ENCODE measurements around the gene MPPE1. TPM values are rescaled to one million over a fixed set of nuclear protein-coding genes. Genes with fewer than 3 reads are reported as not detected.

MPPE1 gene
- total and polyA plus RNA-seq, 10 of the 15 experiments (the other 5 are each of a cell fraction or from before 2014, with no cell fraction given): 13.8 to 34.5 (median 27.6) TPM

- TF ChIP-seq GABPA (IDR thresholded peaks at IDR 0.05; ENCODE audit: low read depth): peak; percentile 58
- TF ChIP-seq CEBPZ (IDR thresholded peaks at IDR 0.05; ENCODE audit: low read depth, low read length): no peak
- TF ChIP-seq NR2C1 (IDR thresholded peaks at IDR 0.05): peak; percentile 45
- no peak for TF ChIP-seq EP300 (IDR thresholded peaks at IDR 0.05; ENCODE audit: borderline replicate concordance in 1 of 2, control insufficient read depth in 1 of 2, low read depth in 2 of 2, low read length in 2 of 2)
- no peak for TF ChIP-seq USF2 (IDR thresholded peaks at IDR 0.05; ENCODE audit: borderline replicate concordance, low read depth, low read length)
- TF ChIP-seq SPI1 (IDR thresholded peaks at IDR 0.05; ENCODE audit: borderline replicate concordance, insufficient read depth, low read depth, low read length): peak; percentile 94
- peak; percentile 84 for TF ChIP-seq POLR2AphosphoS5 (IDR thresholded peaks at IDR 0.05; ENCODE audit: low read length)
- TF ChIP-seq SMAD1 (IDR thresholded peaks at IDR 0.05; ENCODE audit: low read depth, partially characterized antibody): peak; percentile 60
- TF ChIP-seq SREBF1 (IDR thresholded peaks at IDR 0.05; ENCODE audit: low read length): peak; percentile 64; the same call in 1 of the 2 replicates
- no peak for TF ChIP-seq STAT3 (IDR thresholded peaks at IDR 0.05; ENCODE audit: low read depth, low read length)
- peak; percentile 60 to 96 for TF ChIP-seq SRF (IDR thresholded peaks at IDR 0.05; ENCODE audit: low read depth in 2 of 2, low read length in 2 of 2)
- TF ChIP-seq NFIC (IDR thresholded peaks at IDR 0.05; ENCODE audit: low read depth, low read length): peak; percentile 36; the same call in 1 of the 2 replicates
- peak; percentile 70; the same call in 1 of the 2 replicates for TF ChIP-seq SMAD5 (IDR thresholded peaks at IDR 0.05; ENCODE audit: low read depth)
- no peak for TF ChIP-seq ATF2 (IDR thresholded peaks at IDR 0.05; ENCODE audit: low read length)
- no peak for TF ChIP-seq BMI1 (IDR thresholded peaks at IDR 0.05; ENCODE audit: borderline replicate concordance)
- peak; percentile 54; the same call in 2 of the 3 replicates for TF ChIP-seq POU2F2 (IDR thresholded peaks at IDR 0.05; ENCODE audit: borderline replicate concordance, low read depth, low read length)
- TF ChIP-seq BRCA1 (IDR thresholded peaks at IDR 0.05; ENCODE audit: low read depth, low read length): 0 out of 2 replicates have a peak, but pooled peaks have one; percentile 45
- TF ChIP-seq RELB (IDR thresholded peaks at IDR 0.05; ENCODE audit: low read depth): peak; percentile 91
- no peak for TF ChIP-seq ZBTB33 (IDR thresholded peaks at IDR 0.05)
- TF ChIP-seq TARDBP (IDR thresholded peaks at IDR 0.05; ENCODE audit: borderline replicate concordance): peak; percentile 60; the same call in 1 of the 2 replicates
- TF ChIP-seq FOS (IDR thresholded peaks at IDR 0.05; ENCODE audit: borderline replicate concordance, extremely low read depth, insufficient read length): no peak
Measured at GRCh38 chr18:11851146-11851805, 56.8 kb downstream of the MPPE1 start, which contains the start of gene CHMP1B (continued).

Data from GM12878 (cell line).